Inflammatory macrophage treated with lipopolysaccharide for 4 hours (primary cell): ENCODE data around the gene TRAF3.

Source experiments
- DNase-seq: peaks from one replicate; pipeline ENCODE4 v3.0.0-alpha.2; 2020

Gene TRAF3, protein sequence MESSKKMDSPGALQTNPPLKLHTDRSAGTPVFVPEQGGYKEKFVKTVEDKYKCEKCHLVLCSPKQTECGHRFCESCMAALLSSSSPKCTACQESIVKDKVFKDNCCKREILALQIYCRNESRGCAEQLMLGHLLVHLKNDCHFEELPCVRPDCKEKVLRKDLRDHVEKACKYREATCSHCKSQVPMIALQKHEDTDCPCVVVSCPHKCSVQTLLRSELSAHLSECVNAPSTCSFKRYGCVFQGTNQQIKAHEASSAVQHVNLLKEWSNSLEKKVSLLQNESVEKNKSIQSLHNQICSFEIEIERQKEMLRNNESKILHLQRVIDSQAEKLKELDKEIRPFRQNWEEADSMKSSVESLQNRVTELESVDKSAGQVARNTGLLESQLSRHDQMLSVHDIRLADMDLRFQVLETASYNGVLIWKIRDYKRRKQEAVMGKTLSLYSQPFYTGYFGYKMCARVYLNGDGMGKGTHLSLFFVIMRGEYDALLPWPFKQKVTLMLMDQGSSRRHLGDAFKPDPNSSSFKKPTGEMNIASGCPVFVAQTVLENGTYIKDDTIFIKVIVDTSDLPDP

GRCh38 chr14:102776761-102777710 lies at the start of gene TRAF3:
Gene TRAF3, plus strand, starts transcription at chr14:102777449. Its CDS starts 92,753 bp downstream, at chr14:102870202.
- DNase-seq = peak; percentile 85

GRCh38 chr14:102728501-102728900 lies 48.7 kb upstream of the TRAF3 start:
- DNase-seq = no peak

GRCh38 chr14:102729268-102729667 lies 48.0 kb upstream of the TRAF3 start:
- no peak for DNase-seq

DNA sequence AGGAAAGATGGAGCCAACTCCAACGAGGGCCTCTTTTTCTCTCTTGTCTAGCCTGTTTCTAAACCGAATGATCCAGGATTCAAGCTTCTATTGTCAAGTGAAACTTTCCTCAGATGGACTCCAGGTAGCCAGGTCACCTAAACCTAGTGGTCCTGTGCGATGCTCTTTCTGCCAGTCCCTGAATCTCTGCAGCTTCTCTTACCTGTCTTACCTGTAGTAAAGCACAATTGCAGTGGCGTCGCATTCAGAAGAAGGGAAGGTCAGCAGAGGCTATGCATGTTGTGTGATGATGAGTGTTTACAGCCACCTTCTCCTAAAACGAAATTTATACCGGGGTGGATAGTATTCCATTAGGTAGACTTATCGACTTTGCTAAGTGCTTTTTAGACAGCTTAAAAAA lies 47.4 kb upstream of the TRAF3 start:
- DNase-seq = no peak

DNA sequence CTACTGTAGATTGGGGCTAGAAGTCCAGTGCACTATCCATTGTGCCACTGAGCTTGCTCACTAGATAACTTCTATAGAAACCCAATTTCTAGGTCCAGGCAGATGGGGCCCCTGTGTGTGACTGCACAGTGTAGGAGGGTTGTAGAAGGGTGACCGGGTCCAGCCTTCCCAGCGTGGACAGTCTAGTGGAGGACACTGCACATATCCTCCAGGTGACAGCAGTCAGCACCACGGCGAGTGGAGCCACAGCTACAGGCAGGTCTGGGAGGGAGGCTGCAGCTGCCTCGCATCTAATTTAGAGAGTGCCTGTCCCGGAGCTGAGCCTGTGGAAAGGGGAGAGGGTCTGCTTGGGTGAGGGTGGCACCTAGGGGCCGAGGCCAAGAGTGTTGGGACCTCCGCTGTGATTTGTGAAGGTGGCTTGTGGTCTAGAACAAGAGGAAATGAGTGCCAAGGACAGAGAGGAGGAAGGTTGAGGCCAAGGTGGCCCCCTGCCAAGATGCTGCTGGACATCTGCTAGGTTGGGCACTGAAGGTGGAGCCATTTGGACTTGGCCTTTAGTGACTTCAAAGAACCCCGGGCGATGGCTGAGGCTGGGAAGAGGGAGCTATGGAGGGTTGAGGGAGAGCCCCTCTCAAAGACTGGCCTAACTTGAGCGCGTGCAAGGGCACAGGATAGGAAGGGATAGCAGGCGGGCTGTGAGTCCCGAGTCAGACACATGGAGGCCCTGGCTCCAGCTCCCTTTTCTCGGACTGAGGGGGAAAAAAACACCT lies 46.0 kb upstream of the TRAF3 start:
- DNase-seq = no peak

GRCh38 chr14:102731871-102732800 lies 45.1 kb upstream of the TRAF3 start:
- DNase-seq = no peak

DNA sequence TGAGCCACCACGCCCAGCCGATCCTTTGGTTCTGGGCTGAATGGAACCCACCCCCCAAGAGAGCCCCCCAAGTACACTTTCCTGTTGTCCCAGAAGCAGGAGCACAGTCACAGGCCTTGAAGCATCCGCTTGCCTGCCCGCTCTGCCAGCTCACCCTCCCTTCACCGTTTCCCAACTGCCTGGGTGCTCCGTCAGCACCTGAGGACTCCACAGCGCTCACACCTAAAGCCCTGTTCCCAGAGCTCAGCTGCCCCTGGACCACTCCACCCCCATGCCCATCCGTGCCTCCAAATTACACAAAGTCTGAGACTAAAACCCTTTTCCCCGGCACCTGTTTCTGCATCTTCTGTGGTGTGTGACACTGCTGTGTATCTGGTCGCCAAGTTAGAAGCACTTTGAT lies 44.3 kb upstream of the TRAF3 start:
- no peak for DNase-seq

GRCh38 chr14:102733326-102733725 lies 43.9 kb upstream of the TRAF3 start:
- DNase-seq = no peak

DNA sequence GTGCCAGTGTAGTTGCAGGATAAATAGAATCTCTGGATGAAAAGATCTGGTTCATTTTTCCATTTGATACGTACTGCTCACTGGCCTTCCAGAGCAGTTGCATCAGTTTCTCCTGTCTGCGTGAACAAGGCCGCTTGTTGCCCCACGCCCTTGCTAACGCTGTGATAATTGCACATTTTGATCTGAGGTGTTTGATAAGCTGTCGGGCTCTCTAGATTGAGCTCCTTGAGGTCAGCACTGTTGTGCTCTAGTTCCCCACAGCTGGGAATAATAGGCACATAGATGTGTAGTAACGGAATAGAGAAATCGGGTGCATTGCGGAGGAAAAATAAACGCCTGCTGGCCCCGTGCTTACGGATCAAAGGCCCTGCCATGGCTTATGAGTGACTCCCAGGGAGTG lies 42.8 kb upstream of the TRAF3 start:
- DNase-seq = no peak

DNA sequence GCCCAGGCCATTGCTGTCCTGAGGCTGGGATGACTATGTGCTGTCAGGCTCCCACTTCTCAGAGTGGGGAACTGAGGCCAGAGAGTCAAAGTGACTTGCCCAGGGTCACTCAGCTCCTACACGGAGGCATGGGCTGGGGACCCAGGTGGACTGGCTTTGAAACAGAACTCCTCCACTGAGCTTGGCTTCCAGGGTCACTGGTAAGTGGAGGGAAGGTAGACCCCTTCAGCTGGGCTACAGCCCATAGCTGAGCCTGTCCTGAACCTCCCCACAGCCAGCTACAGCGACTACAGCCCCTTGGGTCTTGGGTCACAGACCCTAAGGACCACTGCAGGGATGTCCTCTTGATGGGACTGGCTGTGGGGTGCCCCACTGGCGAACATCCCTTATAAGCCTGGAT lies 40.3 kb upstream of the TRAF3 start:
- no peak for DNase-seq

DNA sequence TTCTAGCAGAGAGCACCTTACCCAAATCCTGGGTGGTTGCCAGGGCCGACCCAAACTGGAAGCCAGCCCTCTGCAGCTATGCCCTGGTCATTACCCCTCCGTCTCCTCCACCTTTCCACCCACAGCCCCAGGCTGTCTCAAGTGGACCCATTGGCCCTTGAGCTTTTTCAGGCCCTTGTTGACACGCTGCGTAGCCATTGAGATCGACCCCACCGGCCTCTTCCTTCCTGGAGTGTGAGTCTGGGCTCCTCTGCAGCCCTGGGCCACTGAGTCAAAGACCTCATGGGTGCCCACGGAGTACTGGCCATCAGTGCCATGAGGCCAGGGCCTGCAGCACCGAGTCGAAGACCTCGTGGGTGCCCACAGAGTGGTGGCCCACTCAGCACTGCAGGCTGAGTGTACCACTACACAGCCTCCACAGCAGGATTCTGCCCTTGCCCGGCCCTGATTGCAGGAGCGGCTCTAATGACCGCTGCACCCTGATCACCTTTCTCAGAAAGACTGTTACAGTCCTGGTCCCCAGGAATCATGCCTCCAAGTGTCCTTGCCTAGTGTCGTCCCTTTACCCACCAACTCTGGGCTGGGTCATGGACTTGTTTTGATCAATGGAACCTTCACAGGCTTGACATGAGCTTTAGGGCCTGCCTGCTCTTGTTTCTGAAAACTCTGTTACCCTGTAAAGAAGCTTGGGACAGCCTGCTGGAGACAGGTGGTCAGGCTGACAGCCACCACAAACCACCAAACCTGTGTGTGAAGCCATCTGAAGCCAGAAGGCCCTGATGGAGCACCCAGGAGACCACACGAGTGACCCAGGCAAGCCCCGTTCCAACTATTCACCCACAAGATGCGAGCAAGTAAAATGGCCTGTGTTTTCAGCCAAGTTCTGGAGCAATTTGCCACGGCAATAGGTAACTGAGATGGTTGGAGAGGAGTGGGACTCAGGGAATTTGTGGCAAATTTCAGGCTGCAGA lies 39.6 kb upstream of the TRAF3 start:
- no peak for DNase-seq

DNA sequence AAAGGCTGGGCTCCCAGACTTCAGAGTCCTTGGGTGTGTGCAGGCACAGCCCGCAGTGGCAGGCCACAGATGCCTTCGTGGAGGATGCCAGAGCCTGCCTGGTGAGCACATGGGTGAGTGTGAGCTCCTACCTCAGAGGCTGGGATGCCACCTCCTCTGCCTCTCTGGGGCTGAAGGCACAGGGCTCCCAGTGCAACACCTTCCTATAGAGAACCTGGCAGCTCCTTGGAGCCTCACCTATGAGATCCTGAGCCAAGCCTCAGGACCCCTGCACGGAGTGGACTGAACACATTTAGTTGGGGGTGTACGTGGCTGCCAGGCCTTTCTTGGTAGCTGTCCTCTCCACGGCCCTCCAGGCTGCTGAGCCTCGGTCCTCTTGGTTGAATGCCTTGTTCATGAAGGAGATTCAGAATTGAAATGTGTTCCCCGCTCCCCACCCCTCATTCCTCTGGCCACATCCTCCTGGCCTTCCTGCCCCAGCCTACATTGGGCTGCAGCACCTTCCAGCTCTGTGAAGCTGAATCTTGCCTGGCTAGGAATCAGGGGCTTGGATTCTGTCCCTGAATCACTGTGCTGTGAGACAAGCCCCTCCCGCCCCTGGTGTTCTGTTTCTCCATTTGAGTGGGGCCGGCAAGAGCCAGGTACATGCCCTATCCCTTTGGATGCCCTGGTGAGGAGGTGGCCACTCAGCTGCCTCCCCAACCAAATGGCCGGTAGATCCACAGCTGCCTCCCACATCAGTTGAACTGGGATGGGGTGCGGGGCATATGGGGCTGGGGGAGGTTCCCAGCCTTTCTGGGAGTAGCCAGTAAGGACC lies 38.7 kb upstream of the TRAF3 start:
- no peak for DNase-seq

- no peak for DNase-seq
These were observed 38.1 kb upstream of the TRAF3 start for GRCh38 chr14:102739190-102739469.

DNA sequence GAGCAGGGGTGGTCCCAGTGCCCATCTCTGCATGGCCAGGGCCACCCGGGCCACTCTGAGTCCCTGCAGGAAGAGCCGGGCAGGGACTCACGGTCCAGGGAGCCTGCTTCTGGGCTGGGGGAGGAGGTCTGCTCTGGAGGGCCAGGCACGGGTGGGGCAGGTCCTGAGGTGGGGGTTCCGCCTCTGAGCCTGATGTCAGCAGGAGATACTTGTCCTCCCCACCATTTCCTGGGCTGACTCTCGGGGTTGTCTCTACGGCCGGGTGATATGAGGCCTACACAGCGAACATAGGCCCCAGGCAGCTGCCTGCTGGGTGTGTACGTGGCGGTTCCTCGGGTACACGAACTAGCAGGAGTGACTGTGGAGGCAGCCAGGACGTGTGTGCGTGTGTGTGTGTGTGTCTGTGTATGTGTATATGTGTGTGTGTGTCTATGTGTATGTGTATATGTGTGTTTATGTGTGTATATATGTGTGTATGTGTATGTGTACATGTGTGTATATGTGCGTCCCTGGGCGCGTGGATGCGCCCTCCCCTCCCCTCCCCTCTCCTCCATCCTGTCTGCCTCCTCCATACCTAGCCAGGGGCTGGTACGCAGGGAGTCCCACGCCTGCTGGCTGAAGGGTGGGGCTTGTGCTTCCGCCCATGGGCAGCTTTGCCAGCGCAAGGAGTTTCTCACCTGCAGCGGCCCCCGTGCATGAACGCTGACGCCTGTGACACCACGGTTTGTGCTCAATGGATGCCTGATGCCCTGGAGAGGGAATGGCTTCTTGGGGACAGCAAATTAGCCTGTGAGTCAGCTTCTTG lies 30.4 kb upstream of the TRAF3 start:
- DNase-seq = no peak

- no peak for DNase-seq
These were observed 28.4 kb upstream of the TRAF3 start for GRCh38 chr14:102748806-102749205.

DNA sequence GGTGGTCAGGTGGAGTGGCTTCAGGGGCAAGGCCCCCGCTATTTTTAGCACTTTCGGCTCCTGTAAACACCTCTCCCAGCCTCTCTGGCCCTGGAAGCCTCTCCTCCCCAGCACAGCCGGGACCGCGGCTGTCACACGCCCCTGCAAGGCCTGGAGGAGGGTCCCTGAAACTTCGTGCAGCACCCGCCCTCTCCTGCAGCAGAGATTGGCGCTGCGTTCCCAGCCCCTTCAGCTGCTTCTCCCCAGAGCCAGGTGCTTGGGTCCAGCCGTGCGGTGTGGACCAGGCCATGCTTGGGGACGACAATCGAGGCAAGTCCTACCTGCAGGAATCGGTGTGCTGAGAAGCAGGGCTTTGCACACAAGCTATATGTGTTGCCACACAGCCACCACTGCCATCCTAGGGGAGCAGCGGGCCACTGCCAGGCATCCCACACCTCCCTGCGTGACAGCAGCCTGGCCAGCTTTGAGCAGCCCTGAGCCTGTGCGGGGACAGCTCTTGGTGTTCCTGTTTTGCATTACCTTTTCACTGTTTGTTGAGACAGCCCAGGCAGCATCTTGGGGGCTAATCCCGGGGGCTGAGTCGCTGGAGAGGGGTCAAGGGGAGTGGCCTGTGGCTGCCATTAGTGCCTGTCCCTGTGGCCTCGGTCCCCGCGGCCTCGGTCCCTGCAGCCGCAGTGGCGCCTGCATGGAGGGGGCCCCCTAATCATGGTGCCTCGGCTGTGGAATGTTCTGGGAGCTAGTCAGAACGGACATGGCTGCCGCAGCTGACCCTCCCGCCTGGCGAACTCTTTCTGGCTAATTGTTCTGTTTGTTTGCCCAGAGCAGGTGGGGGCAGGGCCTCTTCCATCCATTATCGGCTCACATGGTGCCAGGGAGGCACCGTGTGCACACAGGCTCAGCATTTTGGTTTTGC lies 27.6 kb upstream of the TRAF3 start:
- DNase-seq = no peak

DNA sequence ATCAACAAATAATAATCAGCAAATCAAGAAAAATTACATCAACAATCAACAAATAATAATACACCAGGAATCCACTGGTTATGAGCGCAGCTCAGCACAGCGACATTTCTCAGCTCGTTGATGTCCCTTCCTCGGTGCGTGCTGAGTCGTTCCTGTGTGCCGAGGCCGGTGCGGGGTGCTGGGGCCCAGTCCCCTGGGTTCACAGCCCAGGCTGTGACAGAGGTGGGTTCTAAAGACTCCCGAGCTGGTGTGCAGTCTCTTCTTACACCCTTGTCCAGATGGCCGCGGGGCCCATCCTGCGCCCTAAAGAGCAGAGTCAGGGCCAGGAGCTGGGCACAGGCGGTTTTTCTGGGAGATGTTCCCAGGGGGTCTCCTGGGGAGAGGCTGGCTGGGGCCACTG lies 26.9 kb upstream of the TRAF3 start:
- no peak for DNase-seq

DNA sequence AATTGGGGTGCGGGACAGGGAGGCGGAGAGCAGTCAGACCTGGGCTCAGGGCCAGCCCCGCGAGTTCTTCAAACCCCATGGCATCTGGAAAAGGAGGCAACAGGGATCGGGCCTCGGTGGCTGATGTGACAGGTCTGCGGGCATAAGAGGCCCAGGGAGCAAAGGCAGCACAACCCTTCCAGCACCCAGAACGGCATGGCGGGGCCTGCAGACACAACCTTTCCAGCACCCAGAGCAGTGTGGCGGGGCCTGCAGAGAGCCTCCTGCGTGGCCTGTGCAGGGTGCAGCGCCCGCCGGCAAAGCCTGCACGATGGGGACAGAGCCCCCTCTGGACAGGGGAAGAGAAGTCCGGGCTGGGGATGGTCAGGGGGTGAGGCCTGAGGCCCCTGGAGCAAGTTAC lies 26.2 kb upstream of the TRAF3 start:
- no peak for DNase-seq
